CD14-positive monocyte (primary cell): ENCODE measurements around the gene C16orf95. TPM values are rescaled to one million over a fixed set of nuclear protein-coding genes. Genes with fewer than 3 reads are reported as not detected.

Source experiments
- DNase-seq, 3 donors: peaks; one replicate each; pipeline ENCODE4 v3.0.0-alpha.2; 2011 to 2022
- H2AFZ ChIP-seq: 2 replicates; pipeline ENCODE4 v1.6.0; 2012; ENCODE audit warnings: mild to moderate bottlenecking, low read depth, low read length, inconsistent platforms; ENCODE audit not compliant: insufficient read depth, poor library complexity, severe bottlenecking
- H3K27ac ChIP-seq, 2 donors: 1 replicate in 1 of 2; 2 replicates in 1 of 2; pipeline ENCODE4 v1.5.1; 2012 to 2013; ENCODE audit warnings: low read length in 2 of 2, control low read depth in 1 of 2, inconsistent platforms in 1 of 2, low read depth in 1 of 2, mild to moderate bottlenecking in 1 of 2
- H3K27me3 ChIP-seq, 2 donors: one replicate each; pipeline versions ENCODE4 v1.6.0 to v1.6.1; 2011 to 2013; ENCODE audit warnings: low read length in 2 of 2; ENCODE audit not compliant: control insufficient read depth in 2 of 2, insufficient read depth in 2 of 2
- H3K36me3 ChIP-seq, 2 donors: replicated peaks in 1 of 2; 1 replicate in 1 of 2; 2 replicates in 1 of 2; pipeline versions ENCODE4 v1.5.1 to v1.6.1; 2012 to 2013; ENCODE audit warnings: low read length in 2 of 2, control low read depth in 1 of 2, inconsistent platforms in 1 of 2, mild to moderate bottlenecking in 1 of 2; ENCODE audit not compliant: insufficient read depth in 2 of 2, control insufficient read depth in 1 of 2
- H3K4me1 ChIP-seq, 2 donors: 1 replicate in 1 of 2; 2 replicates in 1 of 2; pipeline versions ENCODE4 v1.5.1 to v1.6.1; 2012 to 2013; ENCODE audit warnings: low read length in 2 of 2, control low read depth in 1 of 2, inconsistent platforms in 1 of 2, mild to moderate bottlenecking in 1 of 2, moderate library complexity in 1 of 2; ENCODE audit not compliant: insufficient read depth in 2 of 2, control insufficient read depth in 1 of 2
- H3K4me2 ChIP-seq: replicated peaks from 2 replicates; pipeline ENCODE3; 2012; ENCODE audit warnings: low read length, moderate library complexity, mild to moderate bottlenecking; ENCODE audit not compliant: poor library complexity, severe bottlenecking; ENCODE audit errors: extremely low read depth
- H3K4me3 ChIP-seq, 3 experiments: fragments of 200-600 bp in 1 of 3; sonication (generic) in 1 of 3; replicated peaks in 1 of 3; 1 replicate in 2 of 3; 2 replicates in 1 of 3; pipeline ENCODE4 v1.5.1; 2011 to 2013; ENCODE audit warnings: low read length in 3 of 3, mild to moderate bottlenecking in 3 of 3, control low read depth in 2 of 3, low read depth in 2 of 3, inconsistent platforms in 1 of 3, moderate library complexity in 1 of 3
- H3K79me2 ChIP-seq: 2 replicates; pipeline ENCODE4 v1.6.0; 2012; ENCODE audit warnings: mild to moderate bottlenecking, control low read depth, inconsistent platforms, low read length, moderate library complexity; ENCODE audit not compliant: insufficient read depth
- H3K9ac ChIP-seq: 2 replicates; pipeline ENCODE4 v1.6.0; 2017; ENCODE audit warnings: low read length, mild to moderate bottlenecking; ENCODE audit not compliant: insufficient read depth, poor library complexity, severe bottlenecking
- H3K9me3 ChIP-seq, 2 donors: replicated peaks in 1 of 2; 1 replicate in 1 of 2; 2 replicates in 1 of 2; pipeline versions ENCODE4 v1.5.1 to v1.6.1; 2012 to 2013; ENCODE audit warnings: low read length in 2 of 2, control low read depth in 1 of 2; ENCODE audit not compliant: control insufficient read depth in 1 of 2, insufficient read depth in 1 of 2
- H4K20me1 ChIP-seq: 2 replicates; pipeline ENCODE4 v1.6.0; 2012; ENCODE audit warnings: mild to moderate bottlenecking, low read length, control low read depth, moderate library complexity; ENCODE audit not compliant: insufficient read depth
- H3K27ac Mint-ChIP-seq, 7 donors: one replicate each; pipeline ENCODE4 v1.8.0; 2020; ENCODE audit warnings: mild to moderate bottlenecking in 7 of 7, mixed read lengths in 7 of 7, moderate library complexity in 6 of 7, inconsistent platforms in 2 of 7
- H3K27me3 Mint-ChIP-seq, 3 donors: one replicate each; pipeline ENCODE4 v1.8.0; 2021 to 2022; ENCODE audit warnings: low read depth in 3 of 3, mild to moderate bottlenecking in 3 of 3, mixed read lengths in 3 of 3, moderate library complexity in 3 of 3, inconsistent platforms in 1 of 3
- H3K36me3 Mint-ChIP-seq, 2 donors: one replicate each; pipeline ENCODE4 v1.8.0; 2020; ENCODE audit warnings: mixed read lengths in 2 of 2, inconsistent platforms in 1 of 2, mild to moderate bottlenecking in 1 of 2
- H3K4me1 Mint-ChIP-seq: one replicate; pipeline ENCODE4 v1.8.0; 2020; ENCODE audit warnings: mild to moderate bottlenecking, mixed read lengths
- H3K4me3 Mint-ChIP-seq, 2 donors: one replicate each; pipeline ENCODE4 v1.8.0; 2020; ENCODE audit warnings: mild to moderate bottlenecking in 2 of 2, mixed read lengths in 2 of 2, moderate library complexity in 1 of 2
- H3K9me3 Mint-ChIP-seq, 7 donors: one replicate each; pipeline ENCODE4 v1.8.0; 2020 to 2022; ENCODE audit warnings: mixed read lengths in 7 of 7, mild to moderate bottlenecking in 6 of 7, moderate library complexity in 6 of 7, inconsistent platforms in 2 of 7
- CTCF ChIP-seq: fragments of 200-600 bp; IDR thresholded peaks from one replicate; pipeline ENCODE4 v1.8.0; 2022; ENCODE audit warnings: antibody characterized with exemption, mild to moderate bottlenecking
- whole genome bisulfite sequencing: methylation state at CpG from one replicate; pipeline ENCODE4 v1.1.5; 2013; ENCODE audit warnings: missing lambda C conversion rate; ENCODE audit not compliant: insufficient coverage; 5-methylcytosine and 5-hydroxymethylcytosine counted together
- intact Hi-C, 2 donors: fragments of 100-400 bp; cut with micrococcal nuclease; formaldehyde crosslinking; loops; one replicate each; pipeline versions ENCODE4 v1.15.0 to v1.15.1; 2023
- polyA plus RNA-seq, 3 donors: library from polyadenylated mRNA; depleted of rRNA in 1 of 3; unstranded in 2 of 3; stranded (reverse) in 1 of 3; fragments of 300-500 nt in 2 of 3; fragments of >200 nt in 1 of 3; fragmentation: Illumina TruSeq in 2 of 3; gene quantifications; 1 replicate in 2 of 3; 2 replicates in 1 of 3; pipeline ENCODE4 v1.2.3, GENCODE V29; 2012 to 2021

The C16orf95 gene
- polyA plus RNA-seq, 3 donors: 0.89 to 1.9 (median 1.7) TPM

- H3K27ac Mint-ChIP-seq: peak overlapping the region in 1 of 7 donors; percentile 2
- H3K36me3 Mint-ChIP-seq: peaks cover 60 to 65% of the 10 kb centered on the region in 2 donors
- Histone ChIP-seq H3K4me1 (peaks cover 0 to 4% of the 10 kb centered on the region in 2 donors), H2AFZ (no peak overlapping the region), H3K36me3 (peaks cover 17% of the 10 kb centered on the region in 2 donors), H3K9me3 (no peaks in the 10 kb centered on the region), H3K79me2 (no peaks in the 10 kb centered on the region), H3K27ac (no peak overlapping the region), H3K4me2 (no peak overlapping the region), H4K20me1 (no peaks in the 10 kb centered on the region), H3K9ac (no peak overlapping the region), H3K4me3 (no peak overlapping the region), H3K27me3 (peaks cover 0 to 4% of the 10 kb centered on the region in 2 donors)
- no peak for TF ChIP-seq CTCF
- no peak overlapping the region for H3K4me3 Mint-ChIP-seq
- WGBS: 100% methylated on average over 11 of the region's 17 CpGs
- DNase-seq: no peak
- intact Hi-C loops: no loop called here
- peaks cover 0 to 8% (median 2%) of the 10 kb centered on the region in 7 donors for H3K9me3 Mint-ChIP-seq
- peaks cover 7 to 24% (median 17%) of the 10 kb centered on the region in 3 donors for H3K27me3 Mint-ChIP-seq
- H3K4me1 Mint-ChIP-seq: peaks cover 9% of the 10 kb centered on the region
These were observed 22.0 kb upstream of the C16orf95 start for GRCh38 chr16:87339086-87339723.

GRCh38 chr16:87338155-87338765 is 21.1 kb upstream of the C16orf95 start:
- peaks cover 9% of the 10 kb centered on the region for H3K4me1 Mint-ChIP-seq
- peaks cover 55 to 57% of the 10 kb centered on the region in 2 donors for H3K36me3 Mint-ChIP-seq
- H3K27me3 Mint-ChIP-seq: peaks cover 7 to 22% (median 15%) of the 10 kb centered on the region in 3 donors
- H3K9me3 ChIP-seq: no peaks in the 10 kb centered on the region
- no peak overlapping the region for H3K4me2 ChIP-seq
- H3K4me3 ChIP-seq: no peak overlapping the region
- H3K79me2 ChIP-seq: no peaks in the 10 kb centered on the region
- no peak overlapping the region for H3K27ac Mint-ChIP-seq
- no peak overlapping the region for H3K9ac ChIP-seq
- TF ChIP-seq CTCF: no peak
- no peaks in the 10 kb centered on the region for H4K20me1 ChIP-seq
- no peak overlapping the region for H3K27ac ChIP-seq
- no peak for DNase-seq
- peak overlapping the region in 1 of 2 donors; percentile 59 for H3K4me3 Mint-ChIP-seq
- intact Hi-C loops: no loop called here
- over 99% methylated on average over 12 of the region's 18 CpGs for WGBS
- peaks cover 17% of the 10 kb centered on the region in 2 donors for H3K36me3 ChIP-seq
- peaks cover 0 to 4% of the 10 kb centered on the region in 2 donors for H3K27me3 ChIP-seq
- H3K4me1 ChIP-seq: peaks cover 0 to 4% of the 10 kb centered on the region in 2 donors
- no peak overlapping the region for H2AFZ ChIP-seq
- H3K9me3 Mint-ChIP-seq: peaks cover 0 to 8% (median 2%) of the 10 kb centered on the region in 7 donors
